ENCODE measurements around the gene MIGA2.

Gene MIGA2

GRCh38 chr9:129012343-129012742 is 24.1 kb upstream of the MIGA2 start:
- no peak for DNase-seq (ENCODE audit: low spot score)
- no peak for TF ChIP-seq CTCF (IDR thresholded peaks at IDR 0.05; ENCODE audit: extremely low read depth, missing control alignments)

- DNase-seq (ENCODE audit: low spot score): no peak
- no peak for TF ChIP-seq CTCF (IDR thresholded peaks at IDR 0.05; ENCODE audit: extremely low read depth, missing control alignments)
These were observed 23.5 kb upstream of the MIGA2 start for GRCh38 chr9:129012893-129013448.

- no peak for TF ChIP-seq CTCF (IDR thresholded peaks at IDR 0.05; ENCODE audit: extremely low read depth, missing control alignments)
- no peak for DNase-seq (ENCODE audit: low spot score)
These were observed 22.8 kb upstream of the MIGA2 start for GRCh38 chr9:129013674-129014073.

GRCh38 chr9:129014124-129014523 is 22.3 kb upstream of the MIGA2 start:
- TF ChIP-seq CTCF (IDR thresholded peaks at IDR 0.05; ENCODE audit: extremely low read depth, missing control alignments): no peak
- no peak for DNase-seq (ENCODE audit: low spot score)

GRCh38 chr9:129014608-129015007 is 21.8 kb upstream of the MIGA2 start:
- TF ChIP-seq CTCF (IDR thresholded peaks at IDR 0.05; ENCODE audit: extremely low read depth, missing control alignments): no peak
- no peak for DNase-seq (ENCODE audit: low spot score)

GRCh38 chr9:129021091-129021490 is 15.3 kb upstream of the MIGA2 start:
- peak; percentile 75 for DNase-seq (ENCODE audit: low spot score)
- no peak for TF ChIP-seq CTCF (IDR thresholded peaks at IDR 0.05; ENCODE audit: extremely low read depth, missing control alignments)

- DNase-seq (ENCODE audit: low spot score): no peak
- TF ChIP-seq CTCF (IDR thresholded peaks at IDR 0.05; ENCODE audit: extremely low read depth, missing control alignments): no peak
These were observed 14.4 kb upstream of the MIGA2 start for GRCh38 chr9:129022037-129022436.

Data from GM20000 (cell line).